Keratinocyte (primary cell): Measurements from ENCODE around the gene KCNAB2.

ENCODE experiments used
- EZH2 ChIP-seq: IDR thresholded peaks from one replicate; pipeline ENCODE4 v1.6.1; 2012; ENCODE audit warnings: inconsistent platforms, mild to moderate bottlenecking, low read length, moderate library complexity
- TF ChIP-seq, protein P1 (sequence below), 3 experiments: IDR thresholded peaks in 1 of 3; conservative IDR thresholded peaks in 1 of 3; optimal IDR thresholded peaks in 1 of 3; 2 replicates in 2 of 3; 3 replicates in 1 of 3; pipeline versions ENCODE3 to v1.5.1; 2011; ENCODE audit warnings: low read length in 3 of 3, mild to moderate bottlenecking in 3 of 3, moderate library complexity in 2 of 3, control low read depth in 1 of 3, inconsistent platforms in 1 of 3; ENCODE audit not compliant: insufficient read depth in 2 of 3; ENCODE audit errors: extremely low read depth in 1 of 3

- TF ChIP-seq, protein P1, sequence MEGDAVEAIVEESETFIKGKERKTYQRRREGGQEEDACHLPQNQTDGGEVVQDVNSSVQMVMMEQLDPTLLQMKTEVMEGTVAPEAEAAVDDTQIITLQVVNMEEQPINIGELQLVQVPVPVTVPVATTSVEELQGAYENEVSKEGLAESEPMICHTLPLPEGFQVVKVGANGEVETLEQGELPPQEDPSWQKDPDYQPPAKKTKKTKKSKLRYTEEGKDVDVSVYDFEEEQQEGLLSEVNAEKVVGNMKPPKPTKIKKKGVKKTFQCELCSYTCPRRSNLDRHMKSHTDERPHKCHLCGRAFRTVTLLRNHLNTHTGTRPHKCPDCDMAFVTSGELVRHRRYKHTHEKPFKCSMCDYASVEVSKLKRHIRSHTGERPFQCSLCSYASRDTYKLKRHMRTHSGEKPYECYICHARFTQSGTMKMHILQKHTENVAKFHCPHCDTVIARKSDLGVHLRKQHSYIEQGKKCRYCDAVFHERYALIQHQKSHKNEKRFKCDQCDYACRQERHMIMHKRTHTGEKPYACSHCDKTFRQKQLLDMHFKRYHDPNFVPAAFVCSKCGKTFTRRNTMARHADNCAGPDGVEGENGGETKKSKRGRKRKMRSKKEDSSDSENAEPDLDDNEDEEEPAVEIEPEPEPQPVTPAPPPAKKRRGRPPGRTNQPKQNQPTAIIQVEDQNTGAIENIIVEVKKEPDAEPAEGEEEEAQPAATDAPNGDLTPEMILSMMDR (optimal IDR thresholded peaks at IDR 0.05 in 1 of 3, IDR thresholded peaks at IDR 0.05 in 1 of 3, conservative IDR thresholded peaks at IDR 0.05 in 1 of 3; ENCODE audit: extremely low read depth in 1 of 3, insufficient read depth in 2 of 3, low read length in 3 of 3), result no peak
- no peak for TF ChIP-seq EZH2
Measured at GRCh38 chr1:6096243-6097116, 50.8 kb downstream of the KCNAB2 start.
